ENCODE data around the gene CAMK2D.

DNA sequence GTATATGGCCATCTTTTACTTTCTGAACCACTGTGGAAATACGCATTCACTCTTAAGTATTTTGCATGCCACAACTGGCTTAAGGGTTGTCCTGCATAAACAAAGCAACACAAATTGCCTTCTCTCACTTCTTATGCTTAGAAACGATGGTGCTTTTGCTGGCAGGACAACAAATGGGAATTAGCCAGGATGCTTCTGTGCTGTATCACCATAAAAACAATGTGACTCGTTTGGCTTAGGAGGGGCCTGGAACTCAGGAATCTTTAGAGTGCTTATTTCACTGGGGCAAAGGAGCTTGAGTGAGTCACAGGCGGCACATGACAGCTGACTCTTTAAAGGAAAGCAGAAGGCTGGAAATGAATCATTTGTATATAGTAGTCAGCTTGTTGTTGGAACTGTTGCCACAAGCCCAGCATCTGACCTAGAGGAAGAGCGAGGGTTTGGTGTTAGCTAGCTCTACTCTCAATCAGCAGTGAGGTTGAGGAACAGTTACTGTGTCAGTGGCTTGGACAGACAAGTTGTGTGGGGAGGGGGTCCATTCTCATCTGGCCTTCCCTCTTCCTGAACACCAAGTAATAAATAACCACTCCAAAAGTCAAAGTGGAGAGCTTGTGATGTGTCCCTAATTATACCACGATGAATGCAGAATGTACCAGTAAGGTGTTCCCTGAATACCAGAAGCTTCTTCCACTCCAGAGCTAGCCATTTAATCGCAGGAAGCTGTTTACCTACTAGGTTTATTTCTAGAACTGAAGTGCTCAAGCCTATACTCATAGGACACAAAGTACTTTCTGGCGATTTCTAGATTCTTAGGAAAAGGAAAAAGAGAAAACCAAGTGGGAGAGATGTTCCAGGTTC, 293.1 kb downstream of the CAMK2D start:
- TF ChIP-seq, protein P1, sequence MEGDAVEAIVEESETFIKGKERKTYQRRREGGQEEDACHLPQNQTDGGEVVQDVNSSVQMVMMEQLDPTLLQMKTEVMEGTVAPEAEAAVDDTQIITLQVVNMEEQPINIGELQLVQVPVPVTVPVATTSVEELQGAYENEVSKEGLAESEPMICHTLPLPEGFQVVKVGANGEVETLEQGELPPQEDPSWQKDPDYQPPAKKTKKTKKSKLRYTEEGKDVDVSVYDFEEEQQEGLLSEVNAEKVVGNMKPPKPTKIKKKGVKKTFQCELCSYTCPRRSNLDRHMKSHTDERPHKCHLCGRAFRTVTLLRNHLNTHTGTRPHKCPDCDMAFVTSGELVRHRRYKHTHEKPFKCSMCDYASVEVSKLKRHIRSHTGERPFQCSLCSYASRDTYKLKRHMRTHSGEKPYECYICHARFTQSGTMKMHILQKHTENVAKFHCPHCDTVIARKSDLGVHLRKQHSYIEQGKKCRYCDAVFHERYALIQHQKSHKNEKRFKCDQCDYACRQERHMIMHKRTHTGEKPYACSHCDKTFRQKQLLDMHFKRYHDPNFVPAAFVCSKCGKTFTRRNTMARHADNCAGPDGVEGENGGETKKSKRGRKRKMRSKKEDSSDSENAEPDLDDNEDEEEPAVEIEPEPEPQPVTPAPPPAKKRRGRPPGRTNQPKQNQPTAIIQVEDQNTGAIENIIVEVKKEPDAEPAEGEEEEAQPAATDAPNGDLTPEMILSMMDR (IDR thresholded peaks at IDR 0.05): no peak
- TF ChIP-seq POLR2A (IDR thresholded peaks at IDR 0.05): peak in 1 of 4 donors; percentile 61
- peak; percentile 75 to 80 for TF ChIP-seq POLR2AphosphoS5 (IDR thresholded peaks at IDR 0.05)
